Psoas muscle (tissue), 8 donors: Measurements from ENCODE around the gene NUMB. TPM values are rescaled to one million over a fixed set of nuclear protein-coding genes. Genes with fewer than 3 reads are reported as not detected.
A peak's percentile ranks its signal among the peaks of the same experiment; 100 is the strongest.

Experiments
- ATAC-seq, 4 donors: fragments of 200-7000 bp; cut with Tn5 transposase; one replicate each; pipeline ENCODE4 v1.9.1; 2020; ENCODE audit warnings: moderate library complexity in 3 of 4, mild to moderate bottlenecking in 2 of 4
- DNase-seq, 2 donors: peaks; one replicate each; pipeline ENCODE4 v3.0.0-alpha.2; 2020
- H3K27ac ChIP-seq: fragments of 200-600 bp; one replicate; pipeline ENCODE4 v1.8.0; 2022
- H3K27me3 ChIP-seq, 3 donors: fragments of 200-600 bp in 1 of 3; one replicate each; pipeline versions ENCODE4 v1.6.1 to v1.8.0; 2013 to 2022; ENCODE audit warnings: low read length in 2 of 3, mild to moderate bottlenecking in 2 of 3, moderate library complexity in 1 of 3; ENCODE audit not compliant: insufficient read depth in 3 of 3
- H3K36me3 ChIP-seq, 2 donors: fragments of 200-600 bp in 1 of 2; one replicate each; pipeline versions ENCODE4 v1.6.1 to v1.8.0; 2013 to 2022; ENCODE audit warnings: low read depth in 1 of 2, mild to moderate bottlenecking in 1 of 2, moderate library complexity in 1 of 2; ENCODE audit not compliant: insufficient read depth in 1 of 2
- H3K4me1 ChIP-seq: fragments of 200-600 bp; one replicate; pipeline ENCODE4 v1.8.0; 2022
- H3K4me3 ChIP-seq: fragments of 200-600 bp; one replicate; pipeline ENCODE4 v1.8.0; 2022; ENCODE audit warnings: mild to moderate bottlenecking
- H3K9me3 ChIP-seq: fragments of 200-600 bp; one replicate; pipeline ENCODE4 v1.8.0; 2022
- CTCF ChIP-seq: fragments of 200-600 bp; IDR thresholded peaks from one replicate; pipeline ENCODE4 v1.8.0; 2022; ENCODE audit warnings: antibody characterized with exemption
- WGBS, 3 donors: extraction: QIAGEN DNeasy Blood & Tissue Kit; methylation state at CpG; one replicate each; pipeline versions ENCODE4 v1.1.6 to v1.1.7; 2013; 5-methylcytosine and 5-hydroxymethylcytosine counted together
- intact Hi-C, 2 donors: fragments of 100-400 bp; cut with DNase I; formaldehyde crosslinking; loops; one replicate each; pipeline versions ENCODE4 v1.11.0 to v1.14.2; 2022
- polyA plus RNA-seq, 3 donors: library from polyadenylated mRNA; stranded (reverse); fragments of 200-250 nt; gene quantifications; one replicate each; pipeline ENCODE4 v1.2.3, GENCODE V29; 2013
- total RNA-seq, 4 donors: library from RNA; stranded (reverse); fragmentation: NEBNext Ultra II Directional in 2 of 4; extraction: Animal tissue kit (Norgen Biotek cat#: 25700) in 2 of 4; gene quantifications; one replicate each; pipeline versions ENCODE4 v1.2.1 to v1.2.4, GENCODE V29; 2021 to 2023
- donor health status: healthy with polysubstance abuse.
- donor health status: DM: no; HTN: no; CAD: no; lungs with moderate emphysema.
- donor health status: Bipolar disorder and iron deficiency.
- donor health status: healthy.
- donor health status: DM: yes; HTN: yes; CAD: no.
- donor health status: DM: no; HTN: no; CAD: no.
- donor health status: DM: no; HTN: no; CAD: no.
- donor health status: DM: yes; HTN: yes; CAD: no.

The NUMB gene
- total and polyA plus RNA-seq, 7 donors: 12.5 to 26.4 (median 24.6) TPM

GRCh38 chr14:73230051-73230450, 228.3 kb downstream of the NUMB start:
- no peak overlapping the region for H3K27ac ChIP-seq
- H3K36me3 ChIP-seq: no peaks in the 10 kb centered on the region
- no peak for DNase-seq
- no peak for TF ChIP-seq CTCF
- 89 to 96% (median 89%) methylated on average over 6 of the region's 6 CpGs for WGBS, 3 donors
- peaks cover 0 to 19% (median 7%) of the 10 kb centered on the region in 3 donors for H3K27me3 ChIP-seq
- no peaks in the 10 kb centered on the region for H3K9me3 ChIP-seq
- peaks cover 3% of the 10 kb centered on the region for H3K4me1 ChIP-seq
- intact Hi-C loops: no loop called here
- H3K4me3 ChIP-seq: no peak overlapping the region
- ATAC-seq: no peak

- Histone ChIP-seq H3K9me3 (no peaks in the 10 kb centered on the region), H3K4me3 (no peak overlapping the region), H3K27me3 (peaks cover 0 to 7% (median 0%) of the 10 kb centered on the region in 3 donors), H3K36me3 (peaks cover 0 to under 1% of the 10 kb centered on the region in 2 donors), H3K27ac (no peak overlapping the region), H3K4me1 (peaks cover 3% of the 10 kb centered on the region)
- intact Hi-C loops: no loop called here
- WGBS, 3 donors: 25 to 34% (median 29%) methylated on average over 25 of the region's 25 CpGs
- TF ChIP-seq CTCF: no peak
- DNase-seq (peak; percentile 68 to 77), ATAC-seq (peak; percentile 29 to 55 (median 46))
Observed at GRCh38 chr14:73227812-73228781, 230.2 kb downstream of the NUMB start.

- TF ChIP-seq CTCF: no peak
- Histone ChIP-seq H3K27ac (no peak overlapping the region), H3K4me1 (peaks cover 3% of the 10 kb centered on the region), H3K36me3 (peaks cover 0 to 25% of the 10 kb centered on the region in 2 donors), H3K4me3 (no peak overlapping the region), H3K9me3 (no peaks in the 10 kb centered on the region), H3K27me3 (no peaks in the 10 kb centered on the region)
- 74 to 82% (median 76%) methylated on average over 4 of the region's 4 CpGs for WGBS, 3 donors
- intact Hi-C loops: no loop called here
- no peak for DNase-seq
- no peak for ATAC-seq
Observed at GRCh38 chr14:73225496-73225895, 232.8 kb downstream of the NUMB start.

Other genes with a start within 250 kb of the NUMB start
- gene PAPLN, start 221.0 kb downstream of the NUMB start, total RNA-seq: under 1 TPM; 0.26 to 0.79 (median 0.50) TPM
- under 1 TPM; 0.38 to 0.52 (median 0.44) TPM for gene PAPLN, start 221.0 kb downstream of the NUMB start, polyA plus RNA-seq
- 1 to 10 TPM; 3.9 to 5.7 (median 5.7) TPM for gene RIOX1, start 32.4 kb upstream of the NUMB start, total RNA-seq
- 1 to 10 TPM; 3.5 to 4.0 (median 3.8) TPM for gene RIOX1, start 32.4 kb upstream of the NUMB start, polyA plus RNA-seq
- 10 to 100 TPM in 2 of 4 donors, 1 to 10 TPM in 2; 3.1 to 19.5 (median 10.5) TPM for gene ACOT1, start 78.6 kb upstream of the NUMB start, total RNA-seq
- 10 to 100 TPM in 1 of 3 donors, 1 to 10 TPM in 2; 6.1 to 12.9 (median 7.4) TPM for gene ACOT1, start 78.6 kb upstream of the NUMB start, polyA plus RNA-seq
- under 1 TPM in 2 of 4 donors, not detected in 2; 0.10 to 0.24 TPM for gene HEATR4, start 100.4 kb upstream of the NUMB start, total RNA-seq
- gene HEATR4, start 100.4 kb upstream of the NUMB start, polyA plus RNA-seq: under 1 TPM; 0.03 to 0.08 (median 0.03) TPM
- gene ACOT2, start 110.7 kb upstream of the NUMB start, total RNA-seq: 100 to 1,000 TPM in 1 of 4 donors, 10 to 100 TPM in 3; 34.3 to 153 (median 62.2) TPM
- gene ACOT2, start 110.7 kb upstream of the NUMB start, polyA plus RNA-seq: 10 to 100 TPM; 31.2 to 86.1 (median 68.4) TPM
- under 1 TPM; 0.25 to 0.60 (median 0.32) TPM for gene ACOT4, start 133.3 kb upstream of the NUMB start, total RNA-seq
- gene ACOT4, start 133.3 kb upstream of the NUMB start, polyA plus RNA-seq: 1 to 10 TPM in 1 of 3 donors, under 1 TPM in 2; 0.11 to 2.5 (median 0.16) TPM
- not detected for gene ACOT6, start 154.0 kb upstream of the NUMB start, total RNA-seq
- not detected for gene ACOT6, start 154.0 kb upstream of the NUMB start, polyA plus RNA-seq
- 1 to 10 TPM; 4.3 to 8.4 (median 6.3) TPM for gene DNAL1, start 186.4 kb upstream of the NUMB start, total RNA-seq
- gene DNAL1, start 186.4 kb upstream of the NUMB start, polyA plus RNA-seq: 10 to 100 TPM in 1 of 3 donors, 1 to 10 TPM in 2; 6.0 to 20.0 (median 7.1) TPM